Measurements from ENCODE around the gene ATP10D. TPM values are rescaled to one million over a fixed set of nuclear protein-coding genes. Genes with fewer than 3 reads are reported as not detected.

Gene ATP10D
- total RNA-seq, 4 donors from 2014 or later: 28.6 to 41.0 (median 34.6) TPM

- peaks cover 13% of the 10 kb centered on the region for H3K4me1 ChIP-seq
- no peak overlapping the region for H3K27ac ChIP-seq
- no peak for TF ChIP-seq POLR2AphosphoS5 (IDR thresholded peaks at IDR 0.05)
- TF ChIP-seq POLR2A (IDR thresholded peaks at IDR 0.05): no peak
- no peak for TF ChIP-seq EP300 (IDR thresholded peaks at IDR 0.05)
- TF ChIP-seq, protein P1, sequence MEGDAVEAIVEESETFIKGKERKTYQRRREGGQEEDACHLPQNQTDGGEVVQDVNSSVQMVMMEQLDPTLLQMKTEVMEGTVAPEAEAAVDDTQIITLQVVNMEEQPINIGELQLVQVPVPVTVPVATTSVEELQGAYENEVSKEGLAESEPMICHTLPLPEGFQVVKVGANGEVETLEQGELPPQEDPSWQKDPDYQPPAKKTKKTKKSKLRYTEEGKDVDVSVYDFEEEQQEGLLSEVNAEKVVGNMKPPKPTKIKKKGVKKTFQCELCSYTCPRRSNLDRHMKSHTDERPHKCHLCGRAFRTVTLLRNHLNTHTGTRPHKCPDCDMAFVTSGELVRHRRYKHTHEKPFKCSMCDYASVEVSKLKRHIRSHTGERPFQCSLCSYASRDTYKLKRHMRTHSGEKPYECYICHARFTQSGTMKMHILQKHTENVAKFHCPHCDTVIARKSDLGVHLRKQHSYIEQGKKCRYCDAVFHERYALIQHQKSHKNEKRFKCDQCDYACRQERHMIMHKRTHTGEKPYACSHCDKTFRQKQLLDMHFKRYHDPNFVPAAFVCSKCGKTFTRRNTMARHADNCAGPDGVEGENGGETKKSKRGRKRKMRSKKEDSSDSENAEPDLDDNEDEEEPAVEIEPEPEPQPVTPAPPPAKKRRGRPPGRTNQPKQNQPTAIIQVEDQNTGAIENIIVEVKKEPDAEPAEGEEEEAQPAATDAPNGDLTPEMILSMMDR (IDR thresholded peaks at IDR 0.05): no peak
- DNase-seq (ENCODE audit: low spot score in 2 of 2): no peak
- H3K9me3 ChIP-seq: no peaks in the 10 kb centered on the region
- H3K36me3 ChIP-seq: peaks cover 22% of the 10 kb centered on the region
- no peak overlapping the region for H3K4me3 ChIP-seq
- no peaks in the 10 kb centered on the region for H3K27me3 ChIP-seq
- 97% methylated on average over 1 of the region's 1 CpG for WGBS
Observed at GRCh38 chr4:47530801-47531200, 45.7 kb downstream of the ATP10D start.

DNA sequence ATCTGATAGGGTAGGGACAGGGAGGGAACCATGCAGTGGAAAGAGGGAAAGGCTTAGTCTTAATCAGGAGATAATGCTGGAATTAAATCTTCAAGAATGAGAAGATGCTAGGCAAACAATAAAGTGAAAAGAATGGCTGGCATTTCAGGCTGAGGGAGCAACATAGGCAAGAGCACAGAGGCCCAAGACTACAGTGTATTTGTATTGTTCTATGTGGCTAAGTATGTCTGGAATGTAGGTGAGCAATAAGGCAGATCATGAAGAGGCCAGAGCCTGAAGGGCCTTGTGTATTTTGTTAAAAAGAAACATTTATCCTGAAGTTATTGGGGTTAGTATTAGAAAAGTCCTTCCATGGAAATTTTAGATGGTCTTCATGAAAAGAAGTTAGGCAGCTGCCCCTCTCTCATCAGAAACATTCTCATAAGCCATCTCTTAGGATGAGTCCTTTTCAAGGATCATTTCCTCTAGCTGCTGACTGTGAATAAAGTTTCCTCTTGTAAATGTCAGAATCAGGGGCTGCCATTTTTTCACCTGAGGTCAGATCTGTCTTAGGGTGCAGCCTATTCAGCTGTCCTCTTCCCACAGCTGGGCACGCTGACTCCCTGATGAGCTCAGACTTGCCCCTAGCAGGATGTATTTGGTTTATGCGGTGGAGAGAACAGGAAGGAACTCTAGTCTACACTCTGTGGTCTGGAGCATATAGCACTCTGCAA is 46.3 kb downstream of the ATP10D start:
- H3K4me1 ChIP-seq: peaks cover 13% of the 10 kb centered on the region
- H3K4me3 ChIP-seq: no peak overlapping the region
- WGBS: 38% methylated on average over 1 of the region's 2 CpGs
- DNase-seq (ENCODE audit: low spot score in 2 of 2): no peak
- TF ChIP-seq POLR2A (IDR thresholded peaks at IDR 0.05) (no peak), POLR2AphosphoS5 (IDR thresholded peaks at IDR 0.05) (no peak), EP300 (IDR thresholded peaks at IDR 0.05) (no peak)
- TF ChIP-seq, protein P1 (IDR thresholded peaks at IDR 0.05): no peak
- peak overlapping the region; percentile 35 for H3K27ac ChIP-seq
- H3K36me3 ChIP-seq: peaks cover 26% of the 10 kb centered on the region
- no peaks in the 10 kb centered on the region for H3K9me3 ChIP-seq
- no peaks in the 10 kb centered on the region for H3K27me3 ChIP-seq

DNA sequence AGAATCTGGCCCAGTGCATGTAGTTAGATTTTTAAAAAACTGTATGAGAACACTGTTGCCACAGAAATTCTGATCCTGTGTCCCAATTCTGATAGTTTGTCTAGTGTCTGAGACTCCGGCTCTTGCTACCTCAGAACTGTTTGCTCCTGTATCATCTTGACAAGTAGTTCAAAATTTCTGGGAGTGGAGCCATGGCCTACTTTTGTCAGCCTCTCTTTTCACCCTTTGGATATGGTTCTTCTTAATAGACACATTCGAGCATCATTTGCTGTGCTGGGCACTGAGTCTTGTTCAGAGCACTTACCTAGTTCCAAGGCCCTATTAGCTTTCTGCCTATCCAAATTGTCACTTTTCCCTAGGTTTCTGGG is 46.9 kb downstream of the ATP10D start:
- TF ChIP-seq, protein P1 (IDR thresholded peaks at IDR 0.05): no peak
- TF ChIP-seq EP300 (IDR thresholded peaks at IDR 0.05) (no peak), POLR2AphosphoS5 (IDR thresholded peaks at IDR 0.05) (no peak), POLR2A (IDR thresholded peaks at IDR 0.05) (no peak)
- H3K4me1 ChIP-seq: peaks cover 13% of the 10 kb centered on the region
- DNase-seq (ENCODE audit: low spot score in 2 of 2): no peak
- no peak overlapping the region for H3K4me3 ChIP-seq
- no peaks in the 10 kb centered on the region for H3K9me3 ChIP-seq
- peak overlapping the region; percentile 35 for H3K27ac ChIP-seq
- 42% methylated on average over 2 of the region's 2 CpGs for WGBS
- no peaks in the 10 kb centered on the region for H3K27me3 ChIP-seq
- H3K36me3 ChIP-seq: peaks cover 27% of the 10 kb centered on the region

DNA sequence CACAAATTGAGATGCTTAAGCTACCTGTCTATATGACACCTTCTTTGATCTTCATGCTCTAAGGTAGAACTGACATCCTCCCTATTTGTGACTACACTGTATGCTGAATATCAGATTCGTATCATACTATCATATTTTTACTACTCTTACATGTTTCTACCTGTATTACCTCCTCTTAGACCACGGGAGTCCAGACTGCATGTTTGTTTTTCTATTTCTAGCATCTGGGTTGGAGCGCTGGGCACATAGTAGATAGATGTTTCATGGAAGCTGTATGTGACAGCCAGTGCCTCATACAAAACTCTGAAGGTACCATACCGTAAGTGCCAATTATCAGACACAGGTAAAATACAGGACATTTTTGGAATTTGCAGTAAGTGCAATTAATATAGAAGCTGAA is 47.6 kb downstream of the ATP10D start:
- TF ChIP-seq, protein P1 (IDR thresholded peaks at IDR 0.05): no peak
- TF ChIP-seq POLR2A (IDR thresholded peaks at IDR 0.05) (no peak), POLR2AphosphoS5 (IDR thresholded peaks at IDR 0.05) (no peak), EP300 (IDR thresholded peaks at IDR 0.05) (no peak)
- WGBS: 56% methylated on average over 4 of the region's 4 CpGs
- H3K36me3 ChIP-seq: peaks cover 23% of the 10 kb centered on the region
- no peaks in the 10 kb centered on the region for H3K9me3 ChIP-seq
- no peak overlapping the region for H3K27ac ChIP-seq
- no peak overlapping the region for H3K4me3 ChIP-seq
- DNase-seq (ENCODE audit: low spot score in 2 of 2): no peak
- H3K27me3 ChIP-seq: no peaks in the 10 kb centered on the region
- H3K4me1 ChIP-seq: peaks cover 13% of the 10 kb centered on the region

- Histone ChIP-seq H3K27ac (no peak overlapping the region), H3K4me1 (peaks cover 13% of the 10 kb centered on the region), H3K36me3 (peaks cover 23% of the 10 kb centered on the region), H3K9me3 (no peaks in the 10 kb centered on the region), H3K27me3 (no peaks in the 10 kb centered on the region), H3K4me3 (no peak overlapping the region)
- TF ChIP-seq, protein P1 (IDR thresholded peaks at IDR 0.05): no peak
- TF ChIP-seq POLR2AphosphoS5 (IDR thresholded peaks at IDR 0.05) (no peak), POLR2A (IDR thresholded peaks at IDR 0.05) (no peak), EP300 (IDR thresholded peaks at IDR 0.05) (no peak)
- WGBS: 81% methylated on average over 4 of the region's 4 CpGs
- no peak for DNase-seq (ENCODE audit: low spot score in 2 of 2)
Observed at GRCh38 chr4:47533689-47534347, 48.7 kb downstream of the ATP10D start.
